H9 (cell line): Measurements from ENCODE around the gene CYP4F2. TPM values are rescaled to one million over a fixed set of nuclear protein-coding genes. Genes with fewer than 3 reads are reported as not detected.

Source experiments
- DNase-seq: peaks from one replicate; pipeline ENCODE4 v3.0.0-alpha.2; 2017
- H2AFZ ChIP-seq: one replicate; pipeline ENCODE4 v1.6.1; 2013; ENCODE audit warnings: mild to moderate bottlenecking, low read length, control low read depth, moderate library complexity
- H2AK5ac ChIP-seq: 2 replicates; pipeline ENCODE4 v1.6.1; 2013; ENCODE audit warnings: low read length, control low read depth, mixed read lengths; ENCODE audit not compliant: insufficient read length
- H2BK120ac ChIP-seq: one replicate; pipeline ENCODE4 v1.6.1; 2013; ENCODE audit warnings: low read depth, mild to moderate bottlenecking, low read length, control low read depth, inconsistent platforms; ENCODE audit not compliant: poor library complexity, severe bottlenecking
- H2BK12ac ChIP-seq: 2 replicates; pipeline ENCODE4 v1.6.1; 2013; ENCODE audit warnings: low read length, control low read depth, mixed read lengths, low read depth; ENCODE audit not compliant: insufficient read length
- H2BK15ac ChIP-seq: 2 replicates; pipeline ENCODE4 v1.6.1; 2013; ENCODE audit warnings: low read depth, low read length, control low read depth
- H2BK20ac ChIP-seq: one replicate; pipeline ENCODE4 v1.6.1; 2013; ENCODE audit warnings: low read depth, mild to moderate bottlenecking, low read length, control low read depth, inconsistent platforms; ENCODE audit not compliant: poor library complexity, severe bottlenecking
- H2BK5ac ChIP-seq: 2 replicates; pipeline ENCODE4 v1.6.1; 2013; ENCODE audit warnings: low read length, control low read depth, mixed read lengths; ENCODE audit not compliant: insufficient read length
- H3K14ac ChIP-seq: 2 replicates; pipeline ENCODE4 v1.6.1; 2013; ENCODE audit warnings: low read length, control low read depth; ENCODE audit not compliant: insufficient read depth
- H3K18ac ChIP-seq: 2 replicates; pipeline ENCODE4 v1.6.1; 2013; ENCODE audit warnings: low read depth, mild to moderate bottlenecking, mixed read lengths, low read length, control low read depth; ENCODE audit not compliant: insufficient read length
- H3K23ac ChIP-seq: 2 replicates; pipeline ENCODE4 v1.6.1; 2013; ENCODE audit warnings: low read length, control low read depth, mixed read lengths, low read depth; ENCODE audit not compliant: insufficient read length
- H3K23me2 ChIP-seq: 2 replicates; pipeline ENCODE4 v1.6.1; 2013; ENCODE audit warnings: low read depth, mild to moderate bottlenecking, mixed read lengths, low read length, control low read depth; ENCODE audit not compliant: insufficient read length, poor library complexity, severe bottlenecking
- H3K27ac ChIP-seq: 2 replicates; pipeline ENCODE4 v1.5.1; 2013; ENCODE audit warnings: low read length, control low read depth, mixed read lengths, low read depth; ENCODE audit not compliant: insufficient read length
- H3K27me3 ChIP-seq: 2 replicates; pipeline ENCODE4 v1.6.1; 2013; ENCODE audit warnings: low read length, control low read depth, inconsistent platforms; ENCODE audit not compliant: insufficient read depth
- H3K4ac ChIP-seq: 2 replicates; pipeline ENCODE4 v1.6.1; 2013; ENCODE audit warnings: low read depth, mild to moderate bottlenecking, control low read depth, inconsistent platforms, low read length, moderate library complexity
- H3K4me1 ChIP-seq: 2 replicates; pipeline ENCODE4 v1.6.1; 2013; ENCODE audit warnings: low read length, control low read depth, inconsistent platforms; ENCODE audit not compliant: insufficient read depth
- H3K4me2 ChIP-seq: 2 replicates; pipeline ENCODE4 v1.6.1; 2013; ENCODE audit warnings: low read length, control low read depth, mixed read lengths; ENCODE audit not compliant: insufficient read length, insufficient read depth
- H3K56ac ChIP-seq: 2 replicates; pipeline ENCODE4 v1.6.1; 2013; ENCODE audit warnings: low read depth, mild to moderate bottlenecking, mixed read lengths, low read length, control low read depth; ENCODE audit not compliant: insufficient read length
- H3K79me1 ChIP-seq: 2 replicates; pipeline ENCODE4 v1.6.1; 2013; ENCODE audit warnings: low read depth, mild to moderate bottlenecking, moderate library complexity, low read length, control low read depth, inconsistent platforms; ENCODE audit not compliant: insufficient read depth, poor library complexity, severe bottlenecking
- H3K79me2 ChIP-seq: 2 replicates; pipeline ENCODE4 v1.6.1; 2013; ENCODE audit warnings: low read length, control low read depth, inconsistent platforms; ENCODE audit not compliant: insufficient read depth
- H3K9ac ChIP-seq: 2 replicates; pipeline ENCODE4 v1.6.1; 2013; ENCODE audit warnings: low read length, control low read depth, mixed read lengths; ENCODE audit not compliant: insufficient read length; ENCODE audit errors: extremely low read depth
- H3K9me3 ChIP-seq: one replicate; pipeline ENCODE4 v1.6.1; 2013; ENCODE audit warnings: low read depth, low read length, inconsistent platforms; ENCODE audit not compliant: control insufficient read depth
- H3T11ph ChIP-seq: one replicate; pipeline ENCODE4 v1.6.1; 2013; ENCODE audit warnings: mild to moderate bottlenecking, low read length, control low read depth, inconsistent platforms
- H4K20me1 ChIP-seq: one replicate; pipeline ENCODE4 v1.6.1; 2013; ENCODE audit not compliant: control insufficient read depth, insufficient read length, insufficient read depth
- H4K5ac ChIP-seq: 2 replicates; pipeline ENCODE4 v1.6.1; 2013; ENCODE audit warnings: low read depth, mild to moderate bottlenecking, mixed read lengths, low read length, control low read depth; ENCODE audit not compliant: insufficient read length
- H4K8ac ChIP-seq: replicated peaks from 2 replicates; pipeline ENCODE4 v1.6.1; 2013; ENCODE audit warnings: low read length, control low read depth, mixed read lengths, low read depth; ENCODE audit not compliant: insufficient read length
- H4K91ac ChIP-seq: 2 replicates; pipeline ENCODE4 v1.6.1; 2013; ENCODE audit warnings: low read depth, mild to moderate bottlenecking, moderate library complexity, mixed read lengths, low read length, control low read depth; ENCODE audit not compliant: insufficient read length
- H3K27ac Mint-ChIP-seq, 3 experiments: 2 replicates in 2 of 3; 3 replicates in 1 of 3; pipeline ENCODE4 v1.8.0; 2020 to 2021; ENCODE audit warnings: mixed read lengths in 3 of 3, mild to moderate bottlenecking in 1 of 3, moderate library complexity in 1 of 3
- H3K27me3 Mint-ChIP-seq: 2 replicates; pipeline ENCODE4 v1.8.0; 2021; ENCODE audit warnings: low read depth, mild to moderate bottlenecking, moderate library complexity, mixed read lengths
- H3K36me3 Mint-ChIP-seq, 3 experiments: 2 replicates in 2 of 3; 3 replicates in 1 of 3; pipeline ENCODE4 v1.8.0; 2020 to 2021; ENCODE audit warnings: low read depth in 3 of 3, mixed read lengths in 3 of 3; ENCODE audit not compliant: insufficient read depth in 1 of 3
- H3K4me1 Mint-ChIP-seq, 2 experiments: 2 replicates each; pipeline ENCODE4 v1.8.0; 2020; ENCODE audit warnings: mixed read lengths in 2 of 2
- H3K4me3 Mint-ChIP-seq, 2 experiments: 2 replicates in 1 of 2; 3 replicates in 1 of 2; pipeline ENCODE4 v1.8.0; 2020 to 2021; ENCODE audit warnings: mild to moderate bottlenecking in 2 of 2, mixed read lengths in 2 of 2, moderate library complexity in 1 of 2
- H3K9me3 Mint-ChIP-seq, 2 experiments: 2 replicates in 1 of 2; 3 replicates in 1 of 2; pipeline ENCODE4 v1.8.0; 2020; ENCODE audit warnings: mild to moderate bottlenecking in 2 of 2, mixed read lengths in 2 of 2, moderate library complexity in 1 of 2
- CTCF ChIP-seq: fragments of 200-600 bp; sonication (generic); conservative IDR thresholded peaks from 3 replicates; pipeline ENCODE4 v1.8.0; 2021; ENCODE audit warnings: antibody characterized with exemption, mild to moderate bottlenecking
- WGBS: extraction: QIAGEN DNeasy Blood & Tissue Kit; methylation state at CpG from one replicate; pipeline ENCODE4 v1.1.7; 2013; ENCODE audit warnings: missing lambda C conversion rate, low lambda C conversion rate, mixed read lengths; ENCODE audit not compliant: insufficient read length; ENCODE audit errors: extremely low coverage; 5-methylcytosine and 5-hydroxymethylcytosine counted together
- total RNA-seq: library from RNA; stranded (reverse); gene quantifications from 2 replicates; pipeline ENCODE4 v1.2.1, GENCODE V29; 2021

CYP4F2 gene
- total RNA-seq, 1 experiment from 2014 or later: not detected

GRCh38 chr19:15913830-15914229 lies 16.0 kb upstream of the CYP4F2 start:
- Histone ChIP-seq H2AK5ac (no peak overlapping the region), H3K14ac (no peak overlapping the region), H3K18ac (no peak overlapping the region), H4K5ac (no peak overlapping the region), H4K8ac (no peak overlapping the region), H2BK12ac (no peak overlapping the region), H3K23ac (no peak overlapping the region), H4K91ac (no peak overlapping the region), H3K4me2 (no peak overlapping the region), H3K27ac (no peak overlapping the region), H3K4me1 (no peaks in the 10 kb centered on the region), H3K56ac (no peak overlapping the region), H3K23me2 (no peaks in the 10 kb centered on the region), H3K9me3 (peaks cover 61% of the 10 kb centered on the region), H3K79me1 (no peaks in the 10 kb centered on the region), H2BK15ac (no peak overlapping the region), H2BK20ac (no peak overlapping the region), H3T11ph (no peak overlapping the region), H3K4ac (no peak overlapping the region), H2AFZ (no peak overlapping the region), H3K9ac (no peak overlapping the region), H2BK5ac (no peak overlapping the region), H2BK120ac (no peak overlapping the region), H3K79me2 (no peaks in the 10 kb centered on the region), H4K20me1 (no peaks in the 10 kb centered on the region), H3K27me3 (no peaks in the 10 kb centered on the region)
- Mint-ChIP-seq H3K4me3 (no peak overlapping the region), H3K9me3 (peaks cover 85 to 90% of the 10 kb centered on the region in 2 experiments), H3K27me3 (peaks cover 3% of the 10 kb centered on the region; the same call in 1 of the 2 replicates), H3K4me1 (no peaks in the 10 kb centered on the region), H3K36me3 (peaks cover 0 to 25% (median 2%) of the 10 kb centered on the region in 3 experiments; a peak in 5 of 7 replicates), H3K27ac (no peak overlapping the region)
- no peak for DNase-seq
- no peak for TF ChIP-seq CTCF
- WGBS: no CpG with 5 or more reads among the region's 8 CpGs
